A204.1 (cell line): ENCODE data around the gene XYLT1.
"Not testable (repeated sequence)": the region's sequence is repeated elsewhere in the genome, so short reads cannot be mapped to it uniquely, and the experiment has no call there.

Experiments
- FAIRE-seq: peaks from 2 replicates; lab custom pipeline; 2012; peaks lifted over from hg19 to GRCh38; lab: Jason Lieb, UNC

XYLT1 gene

DNA sequence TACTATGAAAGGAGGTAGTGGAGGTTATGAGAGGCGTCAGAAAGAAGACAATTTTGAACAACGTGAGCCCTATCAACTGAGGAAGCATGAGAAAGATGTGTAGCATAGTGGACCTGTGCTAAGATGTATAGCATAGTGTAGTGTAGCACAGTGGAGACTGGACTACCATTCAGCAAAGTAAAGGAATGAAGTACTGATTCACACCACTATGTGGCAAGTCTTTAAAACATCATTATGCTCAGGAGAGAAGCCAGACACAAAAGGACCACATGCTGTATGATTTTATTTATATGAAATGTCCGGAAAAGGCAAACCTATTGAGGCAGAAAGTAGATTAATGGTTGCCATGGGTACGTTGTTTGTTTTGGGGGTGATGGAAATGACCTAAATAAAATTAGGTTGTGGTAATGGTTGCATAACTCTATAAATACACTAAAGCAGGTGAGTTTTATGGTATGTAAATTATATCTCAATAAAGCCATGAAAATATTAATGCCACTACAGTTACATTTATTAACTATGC is 20.4 kb upstream of the XYLT1 start:
- no peak for FAIRE-seq

DNA sequence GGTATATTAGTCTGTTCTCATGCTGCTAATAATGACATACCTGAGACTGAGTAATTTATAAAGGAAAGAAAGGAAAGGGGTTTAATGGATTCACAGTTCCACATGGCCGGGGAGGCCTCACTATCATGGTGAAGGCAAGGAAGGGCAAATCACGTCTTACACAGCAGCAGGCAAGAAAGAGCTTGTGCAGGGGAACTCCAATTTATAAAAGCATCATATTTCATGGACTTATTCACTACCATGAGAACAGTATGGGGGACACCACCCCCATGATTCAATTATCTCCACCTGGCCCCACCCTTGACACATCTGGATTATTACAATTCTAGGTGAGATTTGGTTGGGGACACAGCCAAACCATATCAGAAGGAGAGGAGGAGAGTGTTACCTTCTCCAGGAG is 17.7 kb upstream of the XYLT1 start:
- FAIRE-seq, result no peak

DNA sequence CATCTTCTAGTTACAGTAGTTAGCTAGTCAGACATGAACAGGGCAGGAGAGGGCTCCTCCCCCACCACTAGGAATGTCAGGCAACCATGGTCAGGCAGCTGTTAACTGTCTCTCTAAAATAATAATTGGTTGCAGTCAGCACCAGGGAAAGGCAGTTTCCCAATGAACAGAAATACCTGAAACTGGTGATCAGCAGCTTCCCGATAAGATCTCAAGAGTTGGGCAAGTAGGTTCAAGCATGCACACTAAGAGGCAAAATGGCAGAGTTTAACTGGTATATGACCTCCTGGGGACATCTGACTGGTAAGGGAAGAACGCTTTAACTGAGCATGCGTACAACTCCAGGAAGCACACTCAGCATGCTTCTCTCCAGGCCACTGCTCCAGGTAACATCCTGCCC is 12.6 kb upstream of the XYLT1 start:
- no peak for FAIRE-seq

DNA sequence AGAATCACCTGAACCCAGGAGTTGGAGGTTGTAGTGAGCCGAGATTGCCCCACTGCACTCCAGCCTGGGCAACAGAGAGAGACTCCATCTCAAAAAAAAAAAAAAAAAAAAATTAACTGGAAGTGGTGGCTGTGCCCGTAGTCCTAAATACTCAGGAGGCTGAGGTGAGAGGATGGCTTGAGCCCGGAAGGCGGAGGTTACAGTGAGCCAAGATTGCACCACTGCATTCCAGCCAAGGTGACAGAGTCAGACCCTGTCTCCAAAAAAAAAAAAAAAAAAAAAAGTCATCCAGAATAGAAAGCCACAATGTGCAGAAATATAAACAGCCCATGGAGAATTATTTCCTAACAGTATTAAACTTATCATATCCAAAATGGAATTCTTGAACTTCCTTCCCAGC is 11.6 kb upstream of the XYLT1 start:
- not testable (repeated sequence) for FAIRE-seq

DNA sequence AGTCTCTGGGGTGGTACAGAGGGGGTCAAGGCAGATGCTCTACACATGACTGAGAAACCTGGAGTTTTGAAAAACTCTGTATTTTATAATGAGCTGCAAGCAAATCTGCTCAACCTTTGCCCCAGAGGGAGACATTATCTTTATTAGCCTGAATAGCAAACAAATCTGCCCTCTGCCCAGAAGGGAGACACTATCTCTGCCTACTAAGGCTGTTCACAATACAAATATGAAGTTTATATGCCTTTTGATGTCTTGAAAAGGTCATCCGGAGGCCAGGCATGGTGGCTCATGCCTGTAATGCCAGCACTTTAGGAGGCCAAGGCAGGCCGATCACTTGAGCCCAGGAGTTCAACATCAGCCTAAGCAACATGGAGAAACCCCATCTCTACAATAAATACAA is 11.0 kb upstream of the XYLT1 start:
- FAIRE-seq, result no peak

DNA sequence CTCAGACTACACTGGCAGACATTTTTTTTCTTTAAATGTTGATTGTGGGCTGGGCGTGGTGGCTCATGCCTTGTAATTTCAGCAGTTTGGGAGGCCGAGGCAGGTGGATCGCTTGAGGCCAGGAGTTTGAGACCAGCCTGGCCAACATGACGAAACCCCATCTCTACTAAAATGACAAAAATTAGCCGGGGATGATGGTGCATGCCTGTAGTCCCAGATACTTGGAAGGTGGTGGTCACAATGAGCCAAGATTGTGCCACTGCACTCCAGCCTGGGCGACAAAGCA is 6.4 kb upstream of the XYLT1 start:
- not testable (repeated sequence) for FAIRE-seq

DNA sequence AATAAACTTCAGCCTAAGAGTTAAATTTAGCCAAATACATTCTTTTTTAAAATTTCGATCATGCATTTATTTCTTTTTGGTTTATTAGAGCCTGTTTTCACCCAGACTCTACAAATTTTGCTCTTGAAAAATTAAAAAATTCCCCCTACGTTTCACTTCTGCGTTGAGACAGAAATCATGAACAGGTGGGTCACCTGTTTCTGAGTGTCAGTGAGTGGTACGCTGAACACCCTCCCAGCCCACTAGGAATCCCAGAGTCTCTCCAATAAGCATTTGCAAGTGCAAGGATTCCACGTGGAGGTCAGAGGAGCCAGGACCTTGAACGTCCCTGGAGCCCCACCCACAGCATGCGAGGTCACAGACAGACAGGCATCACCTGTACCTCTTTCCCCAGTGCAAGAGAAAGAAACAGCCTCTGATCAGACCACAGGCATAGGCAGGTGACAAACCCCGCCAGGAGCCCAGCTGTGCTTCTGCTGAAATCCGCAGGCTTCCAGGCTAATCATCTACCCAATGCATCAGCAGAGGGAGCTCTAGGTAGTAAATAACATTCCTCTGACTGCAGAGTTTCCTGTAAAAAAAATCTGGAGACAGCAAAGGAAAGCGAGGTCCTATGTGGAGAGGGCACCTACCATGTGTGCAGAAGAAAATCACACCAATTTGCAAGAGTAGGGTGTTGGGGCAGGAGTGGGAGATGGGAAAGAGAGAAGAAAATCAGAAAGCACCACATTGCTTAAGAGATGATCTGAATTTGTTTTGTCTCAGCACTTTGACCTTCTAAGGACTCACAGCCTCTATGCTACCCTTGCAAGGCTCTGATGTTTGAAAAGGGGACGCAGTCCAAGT is 5.9 kb upstream of the XYLT1 start:
- FAIRE-seq, result no peak

DNA sequence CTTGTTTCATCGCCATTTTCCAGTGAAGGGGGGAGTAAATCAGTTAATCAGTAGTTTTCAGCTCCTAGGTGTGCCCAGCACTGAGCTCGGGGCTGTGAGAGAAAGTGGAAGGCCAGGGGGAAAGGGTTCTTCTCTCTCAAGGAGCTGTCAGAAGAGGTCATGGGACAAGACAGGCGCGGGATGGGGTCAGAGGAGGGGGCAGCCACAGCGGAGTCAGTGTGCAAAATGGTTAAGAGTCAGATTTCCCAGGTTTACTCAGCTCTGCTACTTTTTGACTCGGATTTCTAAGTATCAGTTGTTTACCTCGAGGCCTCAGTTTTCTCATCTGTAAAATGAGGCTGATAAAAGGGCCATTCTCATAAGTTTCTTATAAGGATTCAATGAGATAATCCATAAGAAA is 4.3 kb upstream of the XYLT1 start:
- no peak for FAIRE-seq

DNA sequence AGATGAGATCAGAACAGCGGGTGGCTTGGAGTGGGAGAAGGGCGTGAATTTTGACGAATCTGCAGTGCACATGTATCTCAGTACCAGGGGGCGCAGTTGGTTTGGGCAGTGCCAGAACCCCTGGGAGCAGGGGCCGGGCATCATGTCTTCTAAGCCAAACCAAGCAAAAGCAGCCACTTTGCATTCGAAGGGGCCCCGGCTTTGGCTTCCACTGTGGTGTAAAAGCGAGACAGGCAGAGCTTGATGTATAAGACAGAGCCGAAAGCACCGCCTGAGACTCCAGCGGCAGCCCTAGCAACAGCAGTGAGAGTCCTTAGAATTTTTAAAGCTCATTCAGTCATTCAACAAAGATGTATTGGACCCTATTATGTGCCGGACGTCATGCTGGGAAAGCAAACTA is 3.8 kb upstream of the XYLT1 start:
- FAIRE-seq, result no peak

DNA sequence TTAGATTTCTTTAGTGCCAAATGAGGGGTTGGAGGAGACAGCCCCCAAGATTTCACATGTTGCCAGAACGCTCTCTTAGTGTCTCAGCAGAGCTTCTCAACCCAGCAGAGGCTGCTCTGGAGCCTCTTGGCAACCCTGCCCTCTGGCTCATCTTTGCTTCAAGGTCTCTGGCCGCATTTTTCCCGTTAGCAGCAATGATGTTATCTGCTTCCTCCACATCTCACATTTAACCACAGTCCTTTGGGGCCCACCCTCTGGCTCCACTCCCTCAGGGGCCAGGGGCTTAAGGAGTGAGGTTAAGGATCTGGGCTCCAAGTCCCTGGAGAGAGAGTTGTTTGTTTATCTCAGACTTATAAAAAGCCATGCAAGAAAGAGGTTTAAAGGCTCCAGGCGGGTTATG is 3.3 kb upstream of the XYLT1 start:
- no peak for FAIRE-seq

DNA sequence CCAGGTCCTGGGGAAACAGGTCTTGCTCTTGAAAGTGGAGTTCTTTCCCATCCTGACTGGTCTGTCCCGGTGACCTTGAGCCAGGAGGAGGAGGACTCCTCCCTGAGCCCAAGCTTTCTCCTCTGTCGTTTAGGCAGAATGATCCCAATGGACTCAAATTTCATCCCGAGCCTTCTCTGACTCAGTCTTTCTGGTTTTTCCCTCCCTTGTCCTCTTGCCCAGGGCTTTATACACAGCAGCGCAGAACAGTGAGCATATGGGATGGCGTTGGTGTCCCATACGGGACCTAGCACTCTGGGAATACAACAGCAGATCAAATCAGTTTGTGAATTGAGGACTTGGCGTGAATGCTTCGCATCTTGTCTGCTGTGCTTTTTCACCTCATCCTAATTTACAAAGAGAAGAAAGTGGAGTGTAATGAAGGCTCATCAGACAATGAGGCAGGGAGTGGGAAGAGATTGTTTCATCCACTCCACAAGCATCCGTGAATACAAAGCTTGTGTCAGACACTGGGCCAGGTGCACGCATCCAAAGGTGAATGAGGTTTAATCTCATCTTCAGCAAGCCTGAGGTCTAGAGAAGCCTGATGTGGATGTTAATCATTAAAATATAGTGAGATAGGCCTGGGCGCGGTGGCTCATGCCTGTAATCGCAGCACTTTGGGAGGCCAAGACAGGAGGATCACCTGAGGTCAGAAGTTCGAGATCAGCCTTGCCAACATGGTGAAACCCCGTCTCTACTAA is 1.1 kb upstream of the XYLT1 start:
- FAIRE-seq, result no peak

DNA sequence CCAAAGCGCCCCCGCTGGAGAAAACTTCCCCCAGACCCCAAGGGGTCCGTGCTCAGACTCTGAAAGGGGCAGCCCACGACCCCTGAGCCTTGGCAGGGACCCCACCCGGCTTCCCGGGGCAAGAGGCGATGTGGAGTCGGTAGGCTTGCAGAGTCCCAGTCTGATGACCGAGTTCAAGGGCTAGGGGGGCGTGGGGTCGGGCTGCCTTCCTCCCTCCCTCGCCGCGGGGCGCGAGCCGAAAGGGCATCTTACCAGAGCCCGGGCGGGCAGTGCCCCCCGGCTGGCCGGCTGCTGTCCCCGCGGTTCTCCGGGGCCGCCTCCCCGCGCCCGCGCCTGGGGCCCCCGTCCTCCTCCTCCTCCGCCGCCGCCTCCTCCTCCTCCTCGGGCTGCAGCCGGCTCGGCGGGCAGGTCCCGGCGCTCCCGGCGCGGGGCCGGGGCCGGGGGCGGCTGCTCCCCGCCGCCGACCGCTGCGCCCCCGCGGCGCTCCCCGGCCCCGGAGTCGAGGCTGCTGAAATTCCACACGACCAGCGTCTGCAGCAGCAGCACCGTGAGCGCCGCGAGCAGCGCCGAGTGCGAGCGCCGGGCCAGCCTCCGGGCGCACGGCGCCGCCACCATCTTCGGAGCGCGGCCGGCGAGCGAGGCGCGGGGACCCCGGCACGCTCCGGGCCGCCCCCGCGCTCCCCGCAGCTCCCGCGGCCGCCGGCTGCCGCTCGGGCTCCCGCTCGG is 415 bp downstream of the XYLT1 start:
- no peak for FAIRE-seq

DNA sequence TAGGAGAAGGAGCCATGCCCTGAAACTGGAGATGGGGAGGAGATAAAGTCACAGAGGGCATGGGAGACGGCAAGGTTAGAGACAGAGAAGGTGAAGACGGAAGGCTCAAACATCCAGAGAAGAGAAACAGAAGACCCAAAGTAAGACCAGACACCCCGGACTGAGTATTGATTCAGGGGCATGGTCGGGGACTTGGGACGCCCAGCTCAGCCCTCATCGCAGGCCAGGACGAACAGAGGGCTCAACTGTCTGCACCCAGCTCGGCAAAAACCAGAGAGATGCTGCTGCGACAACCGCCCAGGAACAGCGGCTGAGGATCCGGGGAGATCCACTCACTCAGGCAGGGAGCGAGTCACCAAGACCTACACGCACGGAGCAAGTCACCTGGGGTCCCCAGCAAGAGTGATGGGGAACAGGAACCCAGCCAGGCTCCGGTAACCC is 999 bp downstream of the XYLT1 start:
- FAIRE-seq, result no peak

DNA sequence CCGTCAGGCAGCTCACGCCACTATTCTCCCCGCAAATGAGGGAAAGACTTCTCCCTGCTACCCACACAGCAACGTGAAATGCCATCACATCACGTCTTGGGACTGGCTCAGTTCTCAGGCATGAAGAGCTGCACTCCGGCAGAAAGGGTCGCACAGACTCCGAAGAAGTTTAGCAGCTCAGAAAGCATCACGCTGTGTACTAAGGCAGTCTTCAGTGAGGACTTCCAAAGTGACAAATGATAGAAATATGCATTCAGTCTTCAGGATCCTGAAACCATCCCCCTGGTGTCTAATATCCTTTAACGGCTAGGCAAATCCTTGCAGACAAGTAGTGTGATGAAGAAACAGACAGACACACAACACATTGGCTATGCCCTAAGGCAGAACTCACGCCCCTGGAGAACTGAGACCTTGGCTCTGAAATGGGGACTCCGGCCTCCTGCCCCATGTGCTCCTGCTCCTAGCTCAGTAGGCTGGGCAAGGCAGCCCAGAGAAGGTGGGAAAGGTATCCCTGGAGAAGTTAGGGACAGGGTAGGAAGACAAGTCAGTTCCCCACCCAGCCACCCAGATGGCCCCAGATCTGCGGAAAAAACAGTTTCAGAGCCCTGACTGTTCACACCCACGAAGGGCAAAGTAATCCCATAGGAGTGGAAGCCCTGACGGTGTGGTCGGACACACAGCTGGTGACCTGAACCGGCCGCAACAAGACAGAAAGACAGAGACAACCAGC is 1.6 kb downstream of the XYLT1 start:
- FAIRE-seq, result no peak

DNA sequence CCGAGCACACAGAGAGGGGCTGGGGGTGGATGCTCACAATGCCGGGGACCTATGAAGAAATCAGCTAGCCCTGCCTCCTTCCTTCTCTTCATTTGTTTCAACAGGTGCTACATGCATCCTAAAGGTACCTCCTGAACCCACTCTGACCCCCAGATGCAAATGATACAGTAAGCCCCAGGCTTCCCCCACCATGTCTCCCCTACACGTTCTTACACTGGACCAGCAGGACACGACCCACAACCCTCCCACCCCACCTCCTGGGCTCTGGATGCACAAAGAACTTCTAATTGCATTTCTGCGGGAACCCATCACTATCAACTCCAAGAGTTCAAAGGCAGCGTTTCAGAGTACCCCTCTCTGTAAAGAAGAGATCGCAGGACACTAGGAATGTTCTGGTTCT is 2.1 kb downstream of the XYLT1 start:
- no peak for FAIRE-seq

DNA sequence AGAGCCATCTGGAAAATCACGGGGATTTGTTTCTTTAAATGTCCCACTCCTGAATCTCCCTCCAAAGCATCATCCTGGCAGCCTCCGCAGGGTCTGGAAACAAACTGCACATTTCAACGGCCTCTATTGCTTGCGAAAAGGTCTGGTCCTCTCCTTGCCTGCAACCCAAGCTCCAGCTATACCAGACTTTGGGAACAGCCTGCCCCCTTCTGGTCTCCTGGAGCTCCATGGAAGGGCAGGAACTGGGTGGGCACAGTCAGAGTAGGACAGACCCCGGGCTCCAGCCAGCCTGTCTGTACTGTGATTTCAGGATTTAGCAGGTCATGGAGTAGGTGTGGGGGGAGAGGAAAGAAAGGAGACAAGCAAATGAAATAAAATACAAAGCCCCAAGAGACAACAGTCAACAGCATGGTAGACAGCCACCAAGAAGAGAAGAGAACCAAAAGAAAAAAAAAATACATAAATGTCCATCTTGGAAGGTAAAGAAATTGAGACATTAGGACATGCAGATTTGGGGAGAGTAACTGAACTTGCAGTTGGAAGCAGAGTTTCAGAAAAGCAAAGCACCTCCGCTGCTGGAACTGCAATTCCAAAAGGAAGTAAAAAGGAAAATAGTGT is 2.7 kb downstream of the XYLT1 start:
- no peak for FAIRE-seq

DNA sequence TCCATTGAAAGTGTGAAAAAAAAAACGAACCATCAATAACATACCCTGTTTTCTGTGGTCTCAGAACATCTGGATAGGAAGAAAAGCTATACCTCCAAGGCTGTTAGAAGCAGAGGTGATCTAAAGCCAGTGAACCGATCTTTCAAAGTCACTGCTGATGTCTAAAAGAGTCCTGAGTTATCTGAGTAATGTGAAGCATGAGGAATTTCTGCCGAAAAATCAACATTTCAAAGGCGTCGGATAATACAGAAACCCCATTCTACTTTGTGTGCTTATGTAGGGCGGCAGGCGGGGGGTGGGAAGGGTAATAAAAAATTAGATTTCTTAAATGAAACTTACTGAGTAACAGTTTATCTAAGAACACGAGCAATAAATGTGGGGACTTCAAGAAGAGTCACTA is 3.9 kb downstream of the XYLT1 start:
- no peak for FAIRE-seq

DNA sequence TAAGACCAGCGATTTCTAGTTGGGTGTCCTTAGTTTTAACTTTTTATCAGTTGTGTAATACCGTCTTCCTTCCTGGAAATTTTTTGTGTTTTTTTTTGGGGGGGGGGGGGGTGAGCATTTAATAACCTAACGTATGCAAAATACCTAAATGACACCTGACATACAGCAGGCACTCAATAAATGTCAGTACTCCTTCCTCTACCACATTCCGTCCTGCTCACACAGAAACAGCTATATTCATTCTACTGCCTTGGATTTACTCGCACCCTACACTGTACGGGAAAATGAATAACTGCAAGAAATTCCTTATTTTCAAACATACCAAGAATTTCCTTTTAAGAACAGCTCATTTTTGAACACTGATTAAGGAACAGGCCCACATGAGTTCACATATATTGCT is 5.3 kb downstream of the XYLT1 start:
- FAIRE-seq, result no peak

DNA sequence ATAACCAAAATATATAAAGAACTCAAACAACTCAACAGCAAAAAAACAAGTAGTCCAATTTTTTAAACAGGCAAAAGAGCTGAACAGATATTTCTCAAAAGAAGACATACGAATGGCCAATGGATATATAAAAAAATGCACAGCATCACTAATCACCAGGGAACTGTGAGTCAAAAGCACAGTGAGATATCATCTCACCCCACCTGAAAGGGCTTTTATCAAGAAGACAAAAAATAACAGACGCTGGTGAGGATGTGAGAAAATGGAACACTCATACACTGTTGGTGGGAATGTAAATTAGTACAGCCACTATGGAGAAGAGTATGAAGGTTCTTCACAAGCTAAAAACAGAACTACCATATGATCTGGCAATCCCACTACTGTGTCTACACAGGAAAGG is 7.4 kb downstream of the XYLT1 start:
- FAIRE-seq, result no peak

DNA sequence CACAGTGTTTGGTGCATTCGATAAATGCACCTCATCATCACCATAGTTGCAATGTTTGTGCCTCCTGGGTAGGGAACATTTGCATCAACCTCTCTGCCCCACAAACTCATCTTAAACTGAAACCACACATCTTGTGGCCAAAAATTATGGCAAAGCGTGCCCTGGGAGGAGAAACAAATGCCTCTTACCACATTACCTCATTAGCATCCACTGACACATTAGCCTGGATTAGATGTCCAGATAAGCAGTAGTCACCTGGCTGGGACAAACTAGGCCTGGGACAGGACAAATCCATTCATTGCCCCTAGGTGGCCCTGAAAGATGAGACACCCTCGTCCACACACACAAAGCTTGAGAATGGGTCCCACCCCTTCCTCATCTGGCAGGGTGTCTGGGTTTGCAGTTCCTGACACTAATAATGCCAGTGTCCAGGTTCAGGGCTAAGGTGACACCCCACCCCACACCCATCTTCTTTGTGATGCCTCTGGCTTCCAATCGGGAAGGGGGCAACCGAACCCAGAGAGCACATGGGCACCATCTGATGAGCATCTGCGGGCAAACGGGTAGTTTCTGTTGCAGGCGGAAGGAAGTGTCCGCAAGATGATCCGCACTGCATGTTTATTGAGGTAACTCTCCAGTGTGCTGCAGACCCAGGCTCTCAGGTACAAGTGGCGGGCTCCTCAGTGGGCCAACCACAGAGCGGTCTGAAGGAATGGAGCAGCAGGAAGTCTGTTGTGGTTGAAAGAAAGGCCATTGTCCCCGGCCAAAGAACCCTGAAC is 8.6 kb downstream of the XYLT1 start:
- FAIRE-seq, result no peak

DNA sequence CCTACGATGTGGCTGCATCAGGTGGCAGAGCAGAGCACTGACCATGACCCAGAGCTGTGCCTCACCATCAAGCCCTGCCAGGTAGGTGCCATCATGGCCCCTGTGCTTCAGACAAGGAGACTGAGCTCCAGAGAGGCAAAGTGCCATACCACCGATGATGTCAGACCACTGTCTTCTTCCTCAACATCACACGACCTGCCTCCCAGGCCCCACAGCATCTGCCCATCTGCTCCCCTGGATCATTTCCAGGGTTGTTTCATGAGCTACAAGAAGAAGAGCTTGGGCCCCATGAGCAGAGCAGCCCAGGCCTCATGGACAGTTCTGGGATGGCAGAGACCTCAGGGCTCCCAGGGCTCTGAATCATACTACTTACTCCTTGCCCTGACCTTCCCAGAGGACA is 9.9 kb downstream of the XYLT1 start:
- FAIRE-seq, result no peak
